Measurements from ENCODE around the gene FSCN2. TPM values are rescaled to one million over a fixed set of nuclear protein-coding genes. Genes with fewer than 3 reads are reported as not detected.

The FSCN2 gene
- total and polyA plus RNA-seq, 10 of the 15 experiments (the other 5 are each of a cell fraction or from before 2014, with no cell fraction given), result 0.12 to 2.1 (median 0.65) TPM; not detected in 3

DNA sequence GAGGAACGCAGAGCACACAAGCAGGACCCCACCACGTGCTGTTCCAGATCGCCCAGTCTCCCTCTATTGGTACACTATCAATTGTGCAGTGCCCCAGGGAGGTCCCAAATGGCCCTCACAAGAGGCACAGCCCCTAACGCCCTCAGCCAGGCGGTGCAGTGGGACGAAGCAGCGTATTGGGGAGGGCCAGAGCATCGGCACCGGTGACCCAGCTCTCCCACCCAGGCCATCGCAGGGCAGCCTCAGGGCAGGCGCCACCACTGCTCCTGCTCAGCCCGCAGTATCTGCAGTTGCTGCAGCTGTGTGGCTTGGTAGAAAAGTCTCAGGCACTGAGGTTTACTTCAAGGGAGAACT, 29.9 kb downstream of the FSCN2 start (continued):
- no peak for TF ChIP-seq CBX5 (IDR thresholded peaks at IDR 0.05; ENCODE audit: low read depth)
- TF ChIP-seq STAT3 (IDR thresholded peaks at IDR 0.05; ENCODE audit: low read depth, low read length), result no peak
- no peak for TF ChIP-seq NR2C1 (IDR thresholded peaks at IDR 0.05)
- TF ChIP-seq, protein P1, sequence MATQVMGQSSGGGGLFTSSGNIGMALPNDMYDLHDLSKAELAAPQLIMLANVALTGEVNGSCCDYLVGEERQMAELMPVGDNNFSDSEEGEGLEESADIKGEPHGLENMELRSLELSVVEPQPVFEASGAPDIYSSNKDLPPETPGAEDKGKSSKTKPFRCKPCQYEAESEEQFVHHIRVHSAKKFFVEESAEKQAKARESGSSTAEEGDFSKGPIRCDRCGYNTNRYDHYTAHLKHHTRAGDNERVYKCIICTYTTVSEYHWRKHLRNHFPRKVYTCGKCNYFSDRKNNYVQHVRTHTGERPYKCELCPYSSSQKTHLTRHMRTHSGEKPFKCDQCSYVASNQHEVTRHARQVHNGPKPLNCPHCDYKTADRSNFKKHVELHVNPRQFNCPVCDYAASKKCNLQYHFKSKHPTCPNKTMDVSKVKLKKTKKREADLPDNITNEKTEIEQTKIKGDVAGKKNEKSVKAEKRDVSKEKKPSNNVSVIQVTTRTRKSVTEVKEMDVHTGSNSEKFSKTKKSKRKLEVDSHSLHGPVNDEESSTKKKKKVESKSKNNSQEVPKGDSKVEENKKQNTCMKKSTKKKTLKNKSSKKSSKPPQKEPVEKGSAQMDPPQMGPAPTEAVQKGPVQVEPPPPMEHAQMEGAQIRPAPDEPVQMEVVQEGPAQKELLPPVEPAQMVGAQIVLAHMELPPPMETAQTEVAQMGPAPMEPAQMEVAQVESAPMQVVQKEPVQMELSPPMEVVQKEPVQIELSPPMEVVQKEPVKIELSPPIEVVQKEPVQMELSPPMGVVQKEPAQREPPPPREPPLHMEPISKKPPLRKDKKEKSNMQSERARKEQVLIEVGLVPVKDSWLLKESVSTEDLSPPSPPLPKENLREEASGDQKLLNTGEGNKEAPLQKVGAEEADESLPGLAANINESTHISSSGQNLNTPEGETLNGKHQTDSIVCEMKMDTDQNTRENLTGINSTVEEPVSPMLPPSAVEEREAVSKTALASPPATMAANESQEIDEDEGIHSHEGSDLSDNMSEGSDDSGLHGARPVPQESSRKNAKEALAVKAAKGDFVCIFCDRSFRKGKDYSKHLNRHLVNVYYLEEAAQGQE (IDR thresholded peaks at IDR 0.05; ENCODE audit: low read depth, low read length), result no peak
- TF ChIP-seq TCF3 (IDR thresholded peaks at IDR 0.05; ENCODE audit: borderline replicate concordance, insufficient read depth, low read depth, low read length), result no peak
- TF ChIP-seq JUNB (IDR thresholded peaks at IDR 0.05), result no peak
- TF ChIP-seq MEF2B (IDR thresholded peaks at IDR 0.05; ENCODE audit: partially characterized antibody, poor library complexity, severe bottlenecking), result no peak
- TF ChIP-seq NFXL1 (IDR thresholded peaks at IDR 0.05; ENCODE audit: borderline replicate concordance), result no peak

DNA sequence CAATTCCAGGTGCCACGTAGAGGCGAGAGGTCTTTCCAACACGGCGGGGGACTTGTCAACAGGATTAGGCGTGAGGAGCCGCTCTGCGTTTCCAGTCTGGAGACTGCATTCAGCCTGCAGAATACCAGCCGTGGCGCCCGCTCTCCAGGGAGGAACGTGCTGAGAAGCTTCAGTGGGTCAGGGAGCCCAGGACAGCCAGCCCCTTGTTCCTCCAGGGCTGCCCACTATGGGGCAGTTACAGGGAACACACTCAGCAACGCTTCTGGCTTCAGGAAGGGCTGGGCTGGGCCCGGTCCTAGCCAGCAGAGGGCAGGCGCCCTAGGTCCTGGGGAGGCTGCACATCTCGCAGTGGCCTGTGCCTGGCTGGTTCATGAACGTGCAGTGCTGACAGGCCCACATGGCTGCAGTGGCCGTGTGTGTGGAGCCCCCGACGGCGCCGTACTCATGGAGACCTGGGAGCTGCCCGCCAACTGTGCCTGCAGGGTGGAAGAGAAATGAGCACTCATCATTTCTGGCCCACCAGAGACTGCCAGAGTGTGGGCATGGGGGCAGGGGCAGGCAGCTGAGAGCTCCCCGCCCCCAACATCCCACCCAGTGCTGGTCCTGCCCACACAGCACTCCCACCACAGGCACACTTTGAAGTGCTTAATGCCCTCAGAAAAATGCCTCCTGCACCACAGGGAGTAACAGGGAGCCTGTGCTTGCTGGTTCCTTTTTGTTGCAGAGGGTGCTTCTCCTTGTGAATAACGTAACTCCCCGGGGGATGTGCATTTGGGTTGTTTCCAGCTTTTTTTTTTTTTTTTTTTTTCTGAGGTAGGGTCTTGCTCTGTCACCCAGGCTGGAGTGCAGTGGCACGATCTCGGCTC, 31.0 kb downstream of the FSCN2 start:
- H3K27ac ChIP-seq (ENCODE audit: control insufficient read depth, insufficient read depth), result no peak overlapping the region
- H3K4me3 ChIP-seq, result no peak overlapping the region
- H3K4me2 ChIP-seq (ENCODE audit: control insufficient read depth, insufficient read depth), result no peak overlapping the region
- no peak overlapping the region for H3K9ac ChIP-seq (ENCODE audit: control insufficient read depth, insufficient read depth, low read length)
- H3K36me3 ChIP-seq (ENCODE audit: control insufficient read depth in 2 of 2, insufficient read depth in 2 of 2, low read length in 1 of 2), result peaks cover 7 to 18% of the 10 kb centered on the region in 2 experiments; a peak in 3 of 4 replicates
- H2AFZ ChIP-seq (ENCODE audit: control insufficient read depth, low read depth, low read length), result no peak overlapping the region
- RAD21 ChIA-PET (ENCODE audit: unreplicated experiment), result no interaction called here
- CTCF ChIA-PET, result no interaction called here
- FAIRE-seq, result no peak
- POLR2A ChIA-PET, result interaction anchor here (0.7 kb wide), 3 partner anchors 10 to 176 kb away, joined by 3 to 7 read pairs (median 4); no protein-coding TSS in a partner anchor
- DNase-seq (ENCODE audit: low read depth, low spot score), result no peak
- intact Hi-C loops (cut with micrococcal nuclease; ENCODE audit: unreplicated experiment), result no loop called here
- no peaks in the 10 kb centered on the region for H3K9me3 ChIP-seq (replicated peaks; ENCODE audit: control insufficient read depth, insufficient read depth, low read length)
- TF ChIP-seq, protein P2, sequence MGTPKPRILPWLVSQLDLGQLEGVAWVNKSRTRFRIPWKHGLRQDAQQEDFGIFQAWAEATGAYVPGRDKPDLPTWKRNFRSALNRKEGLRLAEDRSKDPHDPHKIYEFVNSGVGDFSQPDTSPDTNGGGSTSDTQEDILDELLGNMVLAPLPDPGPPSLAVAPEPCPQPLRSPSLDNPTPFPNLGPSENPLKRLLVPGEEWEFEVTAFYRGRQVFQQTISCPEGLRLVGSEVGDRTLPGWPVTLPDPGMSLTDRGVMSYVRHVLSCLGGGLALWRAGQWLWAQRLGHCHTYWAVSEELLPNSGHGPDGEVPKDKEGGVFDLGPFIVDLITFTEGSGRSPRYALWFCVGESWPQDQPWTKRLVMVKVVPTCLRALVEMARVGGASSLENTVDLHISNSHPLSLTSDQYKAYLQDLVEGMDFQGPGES (IDR thresholded peaks at IDR 0.05), result no peak
- TF ChIP-seq, protein P3, sequence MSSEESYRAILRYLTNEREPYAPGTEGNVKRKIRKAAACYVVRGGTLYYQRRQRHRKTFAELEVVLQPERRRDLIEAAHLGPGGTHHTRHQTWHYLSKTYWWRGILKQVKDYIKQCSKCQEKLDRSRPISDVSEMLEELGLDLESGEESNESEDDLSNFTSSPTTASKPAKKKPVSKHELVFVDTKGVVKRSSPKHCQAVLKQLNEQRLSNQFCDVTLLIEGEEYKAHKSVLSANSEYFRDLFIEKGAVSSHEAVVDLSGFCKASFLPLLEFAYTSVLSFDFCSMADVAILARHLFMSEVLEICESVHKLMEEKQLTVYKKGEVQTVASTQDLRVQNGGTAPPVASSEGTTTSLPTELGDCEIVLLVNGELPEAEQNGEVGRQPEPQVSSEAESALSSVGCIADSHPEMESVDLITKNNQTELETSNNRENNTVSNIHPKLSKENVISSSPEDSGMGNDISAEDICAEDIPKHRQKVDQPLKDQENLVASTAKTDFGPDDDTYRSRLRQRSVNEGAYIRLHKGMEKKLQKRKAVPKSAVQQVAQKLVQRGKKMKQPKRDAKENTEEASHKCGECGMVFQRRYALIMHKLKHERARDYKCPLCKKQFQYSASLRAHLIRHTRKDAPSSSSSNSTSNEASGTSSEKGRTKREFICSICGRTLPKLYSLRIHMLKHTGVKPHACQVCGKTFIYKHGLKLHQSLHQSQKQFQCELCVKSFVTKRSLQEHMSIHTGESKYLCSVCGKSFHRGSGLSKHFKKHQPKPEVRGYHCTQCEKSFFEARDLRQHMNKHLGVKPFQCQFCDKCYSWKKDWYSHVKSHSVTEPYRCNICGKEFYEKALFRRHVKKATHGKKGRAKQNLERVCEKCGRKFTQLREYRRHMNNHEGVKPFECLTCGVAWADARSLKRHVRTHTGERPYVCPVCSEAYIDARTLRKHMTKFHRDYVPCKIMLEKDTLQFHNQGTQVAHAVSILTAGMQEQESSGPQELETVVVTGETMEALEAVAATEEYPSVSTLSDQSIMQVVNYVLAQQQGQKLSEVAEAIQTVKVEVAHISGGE (CRISPR knock-in tag; IDR thresholded peaks at IDR 0.05), result no peak
- no peak for TF ChIP-seq CHD2 (IDR thresholded peaks at IDR 0.05; ENCODE audit: borderline replicate concordance, low read depth, low read length)
- TF ChIP-seq SUPT20H (IDR thresholded peaks at IDR 0.05; ENCODE audit: borderline replicate concordance, control insufficient read depth, low read depth, low read length), result no peak
- no peak for TF ChIP-seq ZNF274 (IDR thresholded peaks at IDR 0.05; ENCODE audit: insufficient read depth, insufficient read length)
- TF ChIP-seq SMARCA5 (IDR thresholded peaks at IDR 0.05), result no peak
- WGBS (ENCODE audit: insufficient coverage, insufficient replicate concordance, low lambda C conversion rate, missing lambda C conversion rate), result 93% methylated on average over 27 of the region's 27 CpGs
- H3K27me3 ChIP-seq (replicated peaks in 1 of 2; ENCODE audit: control insufficient read depth in 2 of 2, insufficient read depth in 2 of 2, low read length in 1 of 2), result no peaks in the 10 kb centered on the region
- no peaks in the 10 kb centered on the region for H4K20me1 ChIP-seq (ENCODE audit: control insufficient read depth, insufficient read depth)
- no peak for ATAC-seq
- no peaks in the 10 kb centered on the region for H3K79me2 ChIP-seq (ENCODE audit: control insufficient read depth, insufficient read depth, low read length)
- in situ Hi-C loops (cut with MboI), result no loop called here
- SMC1A ChIA-PET (ENCODE audit: uncharacterized antibody, unreplicated experiment), result no interaction called here
- BruUV-seq (replicated peaks), result no TSS peak
- peaks cover 24% of the 10 kb centered on the region for H3K4me1 ChIP-seq (ENCODE audit: control insufficient read depth, insufficient read depth, low read length)

Measured in GM12878 (cell line).